ENCODE measurements around the gene AGAP1.

Gene AGAP1

GRCh38 chr2:235569837-235570236 lies 76.0 kb downstream of the AGAP1 start:
- no peak for DNase-seq (ENCODE audit: low read depth)

GRCh38 chr2:235570256-235570655 lies 76.4 kb downstream of the AGAP1 start:
- no peak for DNase-seq (ENCODE audit: low read depth)

- DNase-seq (ENCODE audit: low read depth) = no peak
Measured at GRCh38 chr2:235570966-235571692, 77.3 kb downstream of the AGAP1 start.

DNA sequence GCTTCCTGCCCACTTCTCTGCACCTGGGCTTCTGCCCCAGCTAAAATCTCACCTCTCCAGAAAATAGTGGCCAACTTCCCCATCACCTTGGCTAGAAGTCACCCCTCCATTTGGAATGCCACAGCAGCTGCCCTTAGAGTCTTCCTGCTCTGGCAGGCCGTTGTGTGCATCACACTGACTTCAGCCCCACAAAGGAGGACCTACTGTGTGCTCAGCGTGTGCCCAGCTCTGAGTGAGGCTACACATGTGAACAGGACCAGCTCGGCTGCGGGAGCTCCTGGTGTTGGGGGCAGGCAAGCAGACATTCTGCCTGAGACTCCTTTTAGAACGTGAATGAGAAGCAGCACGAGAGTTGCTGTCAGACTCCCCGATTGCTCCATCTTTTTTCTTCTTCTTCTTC lies 78.7 kb downstream of the AGAP1 start:
- no peak for DNase-seq (ENCODE audit: low read depth)

GRCh38 chr2:235573331-235574221 lies 79.7 kb downstream of the AGAP1 start:
- no peak for DNase-seq (ENCODE audit: low read depth)

DNA sequence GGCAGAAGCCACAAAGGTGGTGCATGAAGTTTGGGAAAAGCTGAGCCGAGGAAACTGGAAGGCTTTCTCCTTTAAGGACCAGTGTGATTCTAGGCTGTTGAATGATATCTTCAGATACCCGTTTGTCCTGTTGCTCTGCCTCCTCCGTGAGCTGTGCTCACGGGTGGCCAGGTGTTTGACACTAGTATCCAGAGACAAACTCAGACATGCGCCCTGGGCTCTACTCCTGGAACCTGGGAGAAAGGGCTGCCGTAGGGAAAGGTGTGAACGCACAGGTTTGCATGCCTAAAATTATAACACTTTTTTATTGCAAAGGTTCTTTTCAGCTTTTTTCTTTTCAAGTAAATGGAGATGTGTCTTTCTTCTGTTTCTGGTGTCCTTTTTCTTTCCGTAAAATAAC lies 81.6 kb downstream of the AGAP1 start:
- no peak for DNase-seq (ENCODE audit: low read depth)

GRCh38 chr2:235575904-235576303 lies 82.1 kb downstream of the AGAP1 start:
- no peak for DNase-seq (ENCODE audit: low read depth)

GRCh38 chr2:235576337-235576910 lies 82.6 kb downstream of the AGAP1 start:
- no peak for DNase-seq (ENCODE audit: low read depth)

DNA sequence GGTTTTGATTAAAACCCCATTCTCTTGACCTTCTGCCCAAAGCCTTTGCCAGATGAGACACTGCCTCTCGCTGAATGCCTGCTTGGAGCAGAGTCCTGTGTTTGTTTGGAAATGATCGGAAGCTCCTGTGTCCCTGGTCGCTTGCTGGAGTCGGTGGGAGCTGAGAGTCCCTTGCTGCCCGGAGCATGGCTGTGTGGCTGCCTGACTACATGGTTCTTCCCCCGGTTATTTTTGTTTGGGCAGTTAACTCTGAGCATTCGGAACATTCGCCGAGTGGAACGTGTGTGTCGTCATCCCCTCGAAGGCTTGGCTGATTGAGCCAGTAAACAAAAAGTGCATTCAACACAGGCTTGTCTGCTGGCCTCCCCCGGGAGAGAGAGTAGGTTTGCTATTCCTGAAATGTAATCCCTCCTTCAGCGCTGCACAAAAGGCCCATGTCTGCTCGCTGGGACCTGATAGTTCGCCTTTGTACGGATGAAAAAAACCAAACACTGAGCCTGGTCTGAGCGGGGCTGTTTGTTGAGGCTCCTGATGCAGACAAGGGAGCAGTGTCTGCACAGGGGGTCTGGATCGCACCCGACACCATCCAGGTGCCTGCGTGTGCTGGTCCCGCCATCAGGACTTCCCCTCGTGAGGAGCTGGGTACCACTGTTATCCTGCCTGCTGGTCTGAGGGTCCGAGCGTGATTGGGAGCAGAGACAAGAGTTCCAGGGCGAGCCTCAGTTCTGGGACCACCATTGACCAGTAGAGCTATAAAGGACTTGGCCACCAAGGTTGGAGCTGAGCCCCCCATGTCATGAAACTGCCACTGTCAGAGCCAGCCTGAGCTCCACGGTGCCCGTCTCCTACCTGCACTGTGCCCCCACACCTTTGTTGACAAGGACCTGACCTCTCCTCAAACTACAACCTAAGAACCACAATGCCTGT lies 83.8 kb downstream of the AGAP1 start:
- no peak for DNase-seq (ENCODE audit: low read depth)

- no peak for DNase-seq (ENCODE audit: low read depth)
Measured at GRCh38 chr2:235579128-235579527, 85.3 kb downstream of the AGAP1 start.

DNA sequence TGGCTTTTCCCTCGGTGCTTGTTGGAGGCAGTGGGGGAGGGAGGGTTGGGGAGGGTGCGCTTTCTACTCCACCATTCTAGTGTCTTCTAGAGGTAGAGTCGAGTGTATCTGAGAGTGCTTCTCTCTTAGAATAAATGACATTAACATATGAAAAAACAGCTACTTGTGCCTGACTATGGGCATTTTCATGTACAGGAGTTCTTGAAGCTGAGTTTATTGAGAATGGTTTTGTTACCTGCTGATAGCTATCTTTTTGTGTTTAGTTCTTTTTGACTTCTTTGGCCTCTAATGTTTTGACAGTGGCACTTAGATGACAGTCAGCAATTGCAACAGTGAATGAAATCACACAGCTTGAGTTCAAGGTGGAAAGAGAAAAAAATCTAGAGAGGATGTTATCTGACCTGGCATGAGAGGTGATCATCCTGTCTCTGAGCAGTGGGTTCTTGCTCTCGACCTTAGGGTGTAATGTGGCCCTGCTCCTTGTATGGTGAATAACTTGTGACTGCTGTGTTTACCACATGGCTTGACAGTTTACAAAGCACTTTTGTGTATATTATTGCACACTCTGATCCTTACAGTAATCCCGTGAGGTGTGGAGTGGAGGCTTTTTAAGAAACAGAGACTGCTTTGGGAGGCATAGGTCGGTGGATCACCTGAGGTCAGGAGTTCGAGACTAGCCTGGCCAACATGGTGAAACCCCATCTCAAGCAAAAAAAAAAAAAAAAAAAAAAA lies 86.7 kb downstream of the AGAP1 start:
- DNase-seq (ENCODE audit: low read depth) = no peak

DNA sequence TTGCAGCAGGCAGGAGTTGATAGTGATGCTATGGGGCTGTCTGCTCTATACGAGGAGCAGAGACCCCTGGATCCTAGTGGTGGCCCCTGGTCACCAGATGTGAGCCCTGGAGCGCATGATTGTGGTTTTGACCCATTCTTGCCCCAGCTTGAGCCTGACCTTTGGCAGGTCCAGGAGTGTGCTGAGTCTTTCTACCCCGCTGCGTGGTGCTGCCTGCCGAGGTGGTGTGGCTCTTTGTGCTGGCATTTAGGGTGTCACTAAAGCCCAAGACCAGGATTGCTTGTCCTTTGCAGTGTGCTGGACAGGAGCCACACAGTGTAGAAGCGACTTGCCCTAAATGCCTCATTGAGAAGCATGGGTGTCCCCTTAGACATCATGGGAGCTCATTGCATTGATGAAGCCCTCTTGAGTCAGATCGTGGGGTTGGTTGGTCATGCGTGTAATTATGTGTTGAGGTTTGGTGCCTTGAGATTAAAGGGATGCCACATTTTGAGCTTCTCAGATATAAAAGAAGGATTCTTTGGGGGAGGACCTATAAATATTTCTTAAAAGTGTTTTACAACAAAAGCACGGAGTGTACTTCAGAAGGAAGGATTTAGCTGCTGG lies 88.3 kb downstream of the AGAP1 start:
- no peak for DNase-seq (ENCODE audit: low read depth)

DNA sequence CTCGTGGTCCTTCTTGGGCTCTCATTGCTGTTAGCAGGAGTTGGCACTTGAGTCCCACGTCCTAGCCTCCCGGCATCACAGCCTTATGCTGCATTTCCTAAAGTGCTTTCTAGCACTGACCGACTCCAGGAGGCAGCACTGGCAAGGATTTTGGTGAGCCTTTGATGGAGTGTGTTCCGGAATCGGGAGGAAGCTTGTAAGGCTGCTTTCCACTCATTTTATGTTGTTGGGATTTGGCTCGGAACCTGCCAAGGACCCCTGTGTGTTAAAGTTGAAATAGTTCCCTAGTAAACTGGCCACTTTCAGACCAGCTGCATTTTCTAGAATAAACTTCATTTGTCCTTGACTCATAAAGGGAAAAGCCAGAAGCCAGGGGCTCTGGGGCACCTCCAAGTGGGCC lies 88.9 kb downstream of the AGAP1 start:
- no peak for DNase-seq (ENCODE audit: low read depth)

GRCh38 chr2:235583144-235583543 lies 89.3 kb downstream of the AGAP1 start:
- DNase-seq (ENCODE audit: low read depth) = no peak

GRCh38 chr2:235583925-235584637 lies 90.2 kb downstream of the AGAP1 start:
- DNase-seq (ENCODE audit: low read depth) = no peak

GRCh38 chr2:235584638-235585007 lies 90.8 kb downstream of the AGAP1 start:
- no peak for DNase-seq (ENCODE audit: low read depth)

GRCh38 chr2:235587202-235587601 lies 93.4 kb downstream of the AGAP1 start:
- DNase-seq (ENCODE audit: low read depth) = no peak

GRCh38 chr2:235588750-235589149 lies 94.9 kb downstream of the AGAP1 start:
- no peak for DNase-seq (ENCODE audit: low read depth)

- DNase-seq (ENCODE audit: low read depth) = no peak
Measured at GRCh38 chr2:235591231-235591730, 97.4 kb downstream of the AGAP1 start.

GRCh38 chr2:235591921-235592320 lies 98.1 kb downstream of the AGAP1 start:
- no peak for DNase-seq (ENCODE audit: low read depth)
